GM12878 (cell line): ENCODE data around the gene TEX51. TPM values are rescaled to one million over a fixed set of nuclear protein-coding genes. Genes with fewer than 3 reads are reported as not detected.

ENCODE experiments used
- ATAC-seq: fragments of 200-7000 bp; cut with Tn5 transposase; 3 replicates; pipeline ENCODE4 v1.9.1; 2020; ENCODE audit warnings: mild to moderate bottlenecking, moderate library complexity
- BruUV-seq: library from RNA; stranded (reverse); fragments of 400-500 nt; replicated peaks from 2 replicates; lab custom pipeline; 2021; lab: Mats Ljungman, UMichigan
- CTCF ChIA-PET: fragments of 300-600 bp; sonication (Branson Sonifier 250); formaldehyde crosslinking; extraction: SDS; loops from one replicate; lab custom pipeline; 2021; ENCODE audit warnings: inconsistent platforms; lab: Yijun Ruan, JAX
- POLR2A ChIA-PET: fragments of 350-600 bp; formaldehyde crosslinking; extraction: SDS; loops from one replicate; lab custom pipeline; 2021; ENCODE audit warnings: inconsistent platforms; lab: Charles Lee
- RAD21 ChIA-PET: fragments of 300-600 bp; sonication (Branson Sonifier 250); formaldehyde crosslinking; loops from one replicate; lab custom pipeline; 2023; ENCODE audit warnings: antibody characterized with exemption; ENCODE audit not compliant: unreplicated experiment; lab: Charles Lee
- SMC1A ChIA-PET: fragments of 300-600 bp; sonication (Branson Sonifier 250); formaldehyde crosslinking; loops from one replicate; lab custom pipeline; 2023; ENCODE audit not compliant: unreplicated experiment, uncharacterized antibody; lab: Charles Lee
- DNase-seq: peaks from one replicate; pipeline ENCODE4 v3.0.0-alpha.2; 2011; ENCODE audit warnings: low read depth, low spot score
- FAIRE-seq: peaks from 3 replicates; lab custom pipeline; 2011; peaks lifted over from hg19 to GRCh38; lab: Jason Lieb, UNC
- H2AFZ ChIP-seq: 2 replicates; pipeline ENCODE4 v1.6.0; 2011; ENCODE audit warnings: low read depth, low read length, control low read depth; ENCODE audit not compliant: control insufficient read depth
- H3K27ac ChIP-seq: 2 replicates; pipeline ENCODE4 v1.5.1; 2011; ENCODE audit warnings: control low read depth; ENCODE audit not compliant: control insufficient read depth, insufficient read depth
- H3K27me3 ChIP-seq, 2 experiments: replicated peaks in 1 of 2; 2 replicates each; pipeline versions ENCODE4 v1.6.0 to v1.6.1; 2011; ENCODE audit warnings: low read length in 1 of 2; ENCODE audit not compliant: control insufficient read depth in 2 of 2, insufficient read depth in 2 of 2
- H3K36me3 ChIP-seq, 2 experiments: 2 replicates each; pipeline ENCODE4 v1.5.1; 2011; ENCODE audit warnings: low read length in 1 of 2; ENCODE audit not compliant: control insufficient read depth in 2 of 2, insufficient read depth in 2 of 2
- H3K4me1 ChIP-seq: 2 replicates; pipeline ENCODE4 v1.6.1; 2011; ENCODE audit warnings: mild to moderate bottlenecking, low read length, moderate library complexity, mixed read lengths; ENCODE audit not compliant: control insufficient read depth, insufficient read depth
- H3K4me2 ChIP-seq: 2 replicates; pipeline ENCODE4 v1.6.0; 2011; ENCODE audit warnings: control low read depth; ENCODE audit not compliant: control insufficient read depth, insufficient read depth
- H3K4me3 ChIP-seq: fragments of 200-600 bp; sonication (generic); 2 replicates; pipeline ENCODE4 v1.5.1; 2016
- H3K79me2 ChIP-seq: 2 replicates; pipeline ENCODE4 v1.6.0; 2011; ENCODE audit warnings: low read length; ENCODE audit not compliant: control insufficient read depth, insufficient read depth
- H3K9ac ChIP-seq: 2 replicates; pipeline ENCODE4 v1.8.0; 2011; ENCODE audit warnings: low read length, control low read depth, mixed read lengths; ENCODE audit not compliant: control insufficient read depth, insufficient read depth
- H3K9me3 ChIP-seq: replicated peaks from 3 replicates; pipeline ENCODE4 v1.5.1; 2011; ENCODE audit warnings: mild to moderate bottlenecking, low read length; ENCODE audit not compliant: control insufficient read depth, insufficient read depth
- H4K20me1 ChIP-seq: 2 replicates; pipeline ENCODE4 v1.6.0; 2011; ENCODE audit not compliant: control insufficient read depth, insufficient read depth
- BRCA1 ChIP-seq: IDR thresholded peaks from 2 replicates; pipeline ENCODE4 v1.6.1; 2011; ENCODE audit warnings: low read depth, low read length, improper control_type of control experiment
- CHD4 ChIP-seq: fragments of 200-600 bp; sonication (generic); IDR thresholded peaks from 2 replicates; pipeline ENCODE4 v1.6.1; 2016; ENCODE audit warnings: mild to moderate bottlenecking
- EP300 ChIP-seq, 2 experiments: fragments of 150-350 bp in 1 of 2; IDR thresholded peaks; 2 replicates each; pipeline ENCODE4 v1.6.1; 2011 to 2012; ENCODE audit warnings: low read depth in 2 of 2, low read length in 2 of 2, borderline replicate concordance in 1 of 2, improper control_type of control experiment in 1 of 2, inconsistent platforms in 1 of 2; ENCODE audit not compliant: control insufficient read depth in 1 of 2
- MXI1 ChIP-seq: fragments of 150-350 bp; IDR thresholded peaks from 2 replicates; pipeline ENCODE4 v1.6.1; 2011; ENCODE audit warnings: low read depth, mild to moderate bottlenecking, inconsistent platforms, low read length, improper control_type of control experiment
- NBN ChIP-seq: fragments of 450-650 bp; IDR thresholded peaks from 2 replicates; pipeline ENCODE4 v1.6.1; 2016
- PAX5 ChIP-seq: IDR thresholded peaks from 2 replicates; pipeline ENCODE4 v1.6.1; 2011; ENCODE audit warnings: low read depth, low read length, borderline replicate concordance
- RELA ChIP-seq: fragments of 450-650 bp; IDR thresholded peaks from 2 replicates; pipeline ENCODE4 v1.8.0; 2014; ENCODE audit warnings: borderline replicate concordance; ENCODE audit not compliant: partially characterized antibody
- ZNF217 ChIP-seq: fragments of 450-650 bp; IDR thresholded peaks from 2 replicates; pipeline ENCODE4 v1.6.1; 2017; ENCODE audit warnings: antibody characterized with exemption, mild to moderate bottlenecking
- ZNF24 ChIP-seq: fragments of 450-650 bp; IDR thresholded peaks from 2 replicates; pipeline ENCODE4 v1.6.1; 2017; ENCODE audit warnings: antibody characterized with exemption, mild to moderate bottlenecking
- ZSCAN29 ChIP-seq: fragments of 450-650 bp; IDR thresholded peaks from 2 replicates; pipeline ENCODE4 v1.6.1; 2017; ENCODE audit warnings: mild to moderate bottlenecking, moderate library complexity
- WGBS: methylation state at CpG from one replicate; pipeline ENCODE4 v1.1.6; 2016; ENCODE audit warnings: low lambda C conversion rate; ENCODE audit not compliant: insufficient replicate concordance, insufficient coverage; ENCODE audit errors: missing lambda C conversion rate; 5-methylcytosine and 5-hydroxymethylcytosine counted together
- in situ Hi-C: fragments of 300-500 bp; cut with MboI; formaldehyde crosslinking; loops from 9 replicates; pipeline ENCODE4 v1.14.3; 2018; ENCODE audit warnings: mixed read lengths
- intact Hi-C: fragments of 100-400 bp; cut with micrococcal nuclease; formaldehyde crosslinking; loops from one replicate; pipeline ENCODE4 v1.14.2; 2022; ENCODE audit not compliant: unreplicated experiment
- polyA plus RNA-seq, 11 experiments: library from polyadenylated mRNA; depleted of rRNA in 4 of 11; unstranded in 6 of 11; stranded (reverse) in 5 of 11; fragments of >200 nt; fragmentation: Nextera tagmentation in 4 of 11; fragmentation: Illumina TruSeq in 1 of 11; extraction: Ambion mirVana in 4 of 11; extraction: Trizol in 1 of 11; gene quantifications; 1 replicate in 1 of 11; 2 replicates in 10 of 11; pipeline versions ENCODE4 v1.2.1 to v1.2.3, GENCODE V29; 2011 to 2016; ENCODE audit warnings: inconsistent platforms in 2 of 11, missing spikeins in 2 of 11, low read depth in 1 of 11
- total RNA-seq, 4 experiments: library from RNA; depleted of rRNA in 3 of 4; stranded (reverse); fragments of >200 nt in 3 of 4; fragmentation: Illumina TruSeq in 1 of 4; extraction: Trizol in 1 of 4; gene quantifications; 2 replicates each; pipeline versions ENCODE4 v1.2.1 to v1.2.3, GENCODE V29; 2013 to 2021
- TF ChIP-seq, protein P1 (sequence below): fragments of 450-650 bp; IDR thresholded peaks from 2 replicates; pipeline ENCODE4 v1.6.1; 2017; ENCODE audit warnings: borderline replicate concordance
- TF ChIP-seq, protein P2 (sequence below): fragments of 450-650 bp; IDR thresholded peaks from 2 replicates; pipeline ENCODE4 v1.6.1; 2016; ENCODE audit warnings: mild to moderate bottlenecking

The TEX51 gene
- total and polyA plus RNA-seq, 10 of the 15 experiments (the other 5 are each of a cell fraction or from before 2014, with no cell fraction given): not detected

DNA sequence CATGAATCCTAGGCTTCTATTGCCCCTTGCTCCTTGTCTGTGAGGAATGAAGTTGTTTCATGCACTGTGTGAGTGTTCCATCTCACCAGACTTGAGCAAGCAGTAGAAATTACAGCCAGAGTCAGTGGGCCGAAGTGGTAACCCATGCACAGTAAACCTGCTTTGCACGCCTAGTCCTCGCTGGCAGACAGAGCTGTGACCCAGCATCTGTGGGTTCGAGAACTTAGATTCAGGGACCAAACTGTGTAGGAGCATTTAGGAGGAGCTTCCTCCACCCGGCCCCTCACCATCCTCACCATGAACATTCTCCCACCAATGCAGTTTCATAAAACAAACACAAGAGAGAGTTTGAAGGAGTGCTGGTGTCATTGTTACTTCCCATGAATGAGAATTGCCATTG lies 21.6 kb upstream of the TEX51 start (continued):
- TF ChIP-seq, protein P1, sequence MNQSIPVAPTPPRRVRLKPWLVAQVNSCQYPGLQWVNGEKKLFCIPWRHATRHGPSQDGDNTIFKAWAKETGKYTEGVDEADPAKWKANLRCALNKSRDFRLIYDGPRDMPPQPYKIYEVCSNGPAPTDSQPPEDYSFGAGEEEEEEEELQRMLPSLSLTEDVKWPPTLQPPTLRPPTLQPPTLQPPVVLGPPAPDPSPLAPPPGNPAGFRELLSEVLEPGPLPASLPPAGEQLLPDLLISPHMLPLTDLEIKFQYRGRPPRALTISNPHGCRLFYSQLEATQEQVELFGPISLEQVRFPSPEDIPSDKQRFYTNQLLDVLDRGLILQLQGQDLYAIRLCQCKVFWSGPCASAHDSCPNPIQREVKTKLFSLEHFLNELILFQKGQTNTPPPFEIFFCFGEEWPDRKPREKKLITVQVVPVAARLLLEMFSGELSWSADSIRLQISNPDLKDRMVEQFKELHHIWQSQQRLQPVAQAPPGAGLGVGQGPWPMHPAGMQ: no peak
- TF ChIP-seq ZNF217: no peak
- TF ChIP-seq CHD4: no peak
- TF ChIP-seq, all 136 proteins: peak for 0

DNA sequence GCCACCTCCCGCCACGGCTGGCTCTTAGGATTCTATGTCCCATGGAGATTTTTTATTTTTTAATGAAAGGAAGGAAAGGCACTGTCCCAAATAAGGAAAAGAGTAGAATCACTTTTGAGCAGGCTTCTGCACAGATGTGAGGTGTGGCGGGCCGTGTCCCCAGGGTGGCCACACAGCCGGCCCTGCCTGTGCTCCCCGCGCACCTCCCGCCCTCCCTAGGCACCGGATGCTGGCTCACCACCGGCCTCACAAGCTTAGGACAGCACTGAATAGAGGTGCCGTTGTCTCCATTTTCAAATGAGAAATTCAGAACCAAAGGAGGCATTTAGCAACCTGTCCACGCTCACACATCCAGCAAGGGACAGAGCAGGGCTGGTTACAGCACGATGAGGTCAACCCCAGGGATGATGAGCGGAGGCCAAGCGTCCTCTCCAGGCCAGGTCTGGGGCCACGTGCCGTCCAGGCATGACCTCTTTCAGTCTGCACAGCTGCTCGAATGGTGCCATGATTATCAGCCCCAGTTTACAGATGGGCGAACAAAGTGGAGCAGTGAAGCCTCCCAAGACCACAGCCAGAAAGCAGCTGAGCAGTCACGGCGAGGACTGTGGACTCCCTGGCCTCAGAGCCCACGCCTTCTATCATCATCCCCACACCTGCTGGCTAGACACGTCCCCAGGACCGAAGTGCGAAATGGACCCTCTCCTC lies 20.7 kb upstream of the TEX51 start:
- in situ Hi-C loops (no loop called here), intact Hi-C loops (no loop called here)
- no TSS peak for BruUV-seq
- Histone ChIP-seq H3K36me3 (no peaks in the 10 kb centered on the region), H3K4me2 (no peak overlapping the region), H4K20me1 (no peaks in the 10 kb centered on the region), H3K27me3 (no peaks in the 10 kb centered on the region)
- RAD21 ChIA-PET: no interaction called here
- CTCF ChIA-PET: no interaction called here
- TF ChIP-seq BRCA1: no peak
- no peak for TF ChIP-seq ZNF24
- TF ChIP-seq EP300 (IDR thresholded peaks at IDR 0.05; ENCODE audit: borderline replicate concordance in 1 of 2, control insufficient read depth in 1 of 2, low read depth in 2 of 2, low read length in 2 of 2): no peak
- no peak for TF ChIP-seq MXI1
- TF ChIP-seq, protein P2, sequence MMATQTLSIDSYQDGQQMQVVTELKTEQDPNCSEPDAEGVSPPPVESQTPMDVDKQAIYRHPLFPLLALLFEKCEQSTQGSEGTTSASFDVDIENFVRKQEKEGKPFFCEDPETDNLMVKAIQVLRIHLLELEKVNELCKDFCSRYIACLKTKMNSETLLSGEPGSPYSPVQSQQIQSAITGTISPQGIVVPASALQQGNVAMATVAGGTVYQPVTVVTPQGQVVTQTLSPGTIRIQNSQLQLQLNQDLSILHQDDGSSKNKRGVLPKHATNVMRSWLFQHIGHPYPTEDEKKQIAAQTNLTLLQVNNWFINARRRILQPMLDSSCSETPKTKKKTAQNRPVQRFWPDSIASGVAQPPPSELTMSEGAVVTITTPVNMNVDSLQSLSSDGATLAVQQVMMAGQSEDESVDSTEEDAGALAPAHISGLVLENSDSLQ: no peak
- no peak for TF ChIP-seq PAX5
- no peak for TF ChIP-seq ZSCAN29
- TF ChIP-seq RELA: no peak
- TF ChIP-seq NBN: no peak
- TF ChIP-seq, all 136 proteins: peak for 0
- Histone ChIP-seq H3K27ac (no peak overlapping the region), H2AFZ (no peak overlapping the region), H3K9me3 (no peaks in the 10 kb centered on the region), H3K79me2 (no peaks in the 10 kb centered on the region), H3K9ac (no peak overlapping the region), H3K4me3 (no peak overlapping the region), H3K4me1 (no peaks in the 10 kb centered on the region)
- no peak for DNase-seq
- ChIA-PET POLR2A (no interaction called here), SMC1A (no interaction called here)
- WGBS: 49% methylated on average over 25 of the region's 25 CpGs
- no peak for ATAC-seq
- FAIRE-seq: no peak
